ENCODE data around the gene FUNDC2. TPM values are rescaled to one million over a fixed set of nuclear protein-coding genes. Genes with fewer than 3 reads are reported as not detected.

FUNDC2 gene
- total RNA-seq (100 to 1,000 TPM; 133 to 179 (median 144) TPM), polyA plus RNA-seq (100 to 1,000 TPM; 149 to 257 TPM)
- long read RNA-seq, donor 1, full-length matches to known transcripts: 320 of 337 reads
- long read RNA-seq, donor 1, partial matches to known transcripts: 4 of 337 reads
- long read RNA-seq, donor 1, other reads (novel, unspliced or antisense): 13 of 337 reads
- long read RNA-seq, donor 2, full-length matches to known transcripts: 59 of 59 reads
- long read RNA-seq, donor 2, partial matches to known transcripts: 0 of 59 reads
- long read RNA-seq, donor 2, other reads (novel, unspliced or antisense): 0 of 59 reads
- long read RNA-seq, donor 3, full-length matches to known transcripts: 112 of 116 reads
- long read RNA-seq, donor 3, partial matches to known transcripts: 1 of 116 reads
- long read RNA-seq, donor 3, other reads (novel, unspliced or antisense): 3 of 116 reads

GRCh38 chrX:155026727-155027508 is at the start of gene FUNDC2:
Gene FUNDC2, plus strand, starts transcription at chrX:155026844. Its CDS starts 95 bp downstream, at chrX:155026939.
- peak; percentile 89 to 93 (median 92) for DNase-seq
- Histone ChIP-seq H3K27me3 (no peaks in the 10 kb centered on the region), H3K36me3 (no peaks in the 10 kb centered on the region), H3K4me1 (ENCODE audit: insufficient read depth) (no peaks in the 10 kb centered on the region), H3K9me3 (no peaks in the 10 kb centered on the region), H3K27ac (peak within 1 kb of the TSS; percentile 89 to 95), H3K4me3 (peak within 1 kb of the TSS; percentile 75)
- 31 to 35% (median 33%) methylated on average over 63 to 82 of the region's 82 CpGs for WGBS, 3 donors
- TF ChIP-seq POLR2A (IDR thresholded peaks at IDR 0.05): peak; percentile 73
- TF ChIP-seq CTCF (IDR thresholded peaks at IDR 0.05): peak in 1 of 3 donors; percentile 17
- TF ChIP-seq EP300 (IDR thresholded peaks at IDR 0.05): peak; percentile 53
- intact Hi-C loops (cut with DNase I): no loop called here

- Histone ChIP-seq H3K4me1 (ENCODE audit: insufficient read depth) (no peaks in the 10 kb centered on the region), H3K36me3 (no peaks in the 10 kb centered on the region), H3K27me3 (no peaks in the 10 kb centered on the region), H3K4me3 (no peak overlapping the region), H3K27ac (no peak overlapping the region), H3K9me3 (no peaks in the 10 kb centered on the region)
- no peak for TF ChIP-seq EP300 (IDR thresholded peaks at IDR 0.05)
- no peak for TF ChIP-seq CTCF (IDR thresholded peaks at IDR 0.05)
- no peak for TF ChIP-seq POLR2A (IDR thresholded peaks at IDR 0.05)
- WGBS, 3 donors: 60 to 69% (median 65%) methylated on average over 4 of the region's 4 CpGs
- no peak for DNase-seq
- intact Hi-C loops (cut with DNase I): loop anchor here in 2 of 4 donors (5.0 kb wide), 1 partner anchor 78 kb away; no protein-coding TSS in a partner anchor
Observed at GRCh38 chrX:154979629-154980028, 47.0 kb upstream of the FUNDC2 start.

DNA sequence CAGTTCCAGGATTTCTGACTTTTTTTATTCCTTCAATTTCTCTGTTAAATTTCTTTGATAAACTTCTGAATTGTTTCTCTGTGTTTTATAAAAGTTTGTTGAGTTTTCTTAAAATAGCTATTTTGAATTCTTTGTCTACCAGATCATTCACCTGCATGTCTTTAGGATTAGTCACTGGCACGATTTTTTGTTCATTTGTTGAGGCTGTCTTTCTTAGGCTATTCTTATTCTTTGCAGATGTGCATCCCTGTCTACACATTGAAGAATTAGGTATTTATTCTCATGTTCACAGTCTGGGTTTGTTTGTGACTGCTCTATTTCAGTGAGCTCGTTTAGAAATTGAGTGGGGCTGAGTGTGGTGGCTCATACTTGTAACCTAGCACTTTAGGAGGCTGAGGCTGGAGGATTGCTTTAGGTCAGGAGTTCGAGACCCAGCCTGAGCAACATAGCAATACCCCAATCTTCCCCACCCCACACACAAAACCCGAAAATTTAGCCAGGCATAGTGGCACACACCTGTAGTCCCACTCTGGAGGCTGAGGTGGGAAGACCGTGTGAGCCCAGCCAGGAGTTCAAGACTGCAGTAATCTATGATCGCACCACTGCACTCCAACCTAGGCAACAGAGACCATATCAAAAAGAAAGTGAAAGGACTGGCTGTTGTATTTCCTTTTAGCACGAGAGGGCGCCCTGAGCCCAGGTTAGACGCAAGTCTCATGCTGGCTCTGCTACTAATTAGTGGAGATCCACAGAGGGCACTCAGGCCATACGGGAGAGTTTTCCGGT is 46.1 kb upstream of the FUNDC2 start:
- Histone ChIP-seq H3K36me3 (no peaks in the 10 kb centered on the region), H3K27ac (no peak overlapping the region), H3K27me3 (no peaks in the 10 kb centered on the region), H3K9me3 (no peaks in the 10 kb centered on the region), H3K4me1 (ENCODE audit: insufficient read depth) (no peaks in the 10 kb centered on the region), H3K4me3 (no peak overlapping the region)
- peak; percentile 49 to 80 (median 71) for DNase-seq
- 15 to 24% (median 22%) methylated on average over 11 of the region's 11 CpGs for WGBS, 3 donors
- intact Hi-C loops (cut with DNase I): loop anchor here in 2 of 4 donors (5.0 kb wide), 1 partner anchor 77 kb away; no protein-coding TSS in a partner anchor
- no peak for TF ChIP-seq EP300 (IDR thresholded peaks at IDR 0.05)
- TF ChIP-seq CTCF (IDR thresholded peaks at IDR 0.05): peak; percentile 45 to 69 (median 58)

DNA sequence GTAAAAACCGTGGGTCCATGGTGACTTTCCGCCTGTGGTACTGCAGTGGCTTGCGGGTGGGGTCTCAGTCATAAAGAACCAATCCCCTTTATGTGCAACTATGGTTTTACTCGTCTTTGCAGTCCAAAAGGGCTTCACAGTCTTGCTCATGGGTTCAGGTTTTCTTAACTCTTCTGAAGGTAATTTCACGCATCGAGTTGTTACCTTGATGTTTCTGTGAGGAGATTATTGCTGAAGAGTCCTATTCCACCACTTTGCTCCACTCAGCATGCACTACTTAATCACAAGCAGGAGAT is 45.6 kb upstream of the FUNDC2 start:
- no peaks in the 10 kb centered on the region for H3K36me3 ChIP-seq
- DNase-seq: no peak
- no peak for TF ChIP-seq CTCF (IDR thresholded peaks at IDR 0.05)
- TF ChIP-seq POLR2A (IDR thresholded peaks at IDR 0.05): no peak
- no peak for TF ChIP-seq EP300 (IDR thresholded peaks at IDR 0.05)
- no peaks in the 10 kb centered on the region for H3K4me1 ChIP-seq (ENCODE audit: insufficient read depth)
- H3K27ac ChIP-seq: no peak overlapping the region
- intact Hi-C loops (cut with DNase I): loop anchor here in 2 of 4 donors (5.0 kb wide), 1 partner anchor 76 kb away; no protein-coding TSS in a partner anchor
- H3K9me3 ChIP-seq: no peaks in the 10 kb centered on the region
- no peaks in the 10 kb centered on the region for H3K27me3 ChIP-seq
- H3K4me3 ChIP-seq: no peak overlapping the region
- WGBS, 3 donors: 29 to 42% (median 36%) methylated on average over 6 of the region's 6 CpGs

Data from ovary (tissue), 10 donors.